Measurements from ENCODE around the gene MET.

MET gene

DNA sequence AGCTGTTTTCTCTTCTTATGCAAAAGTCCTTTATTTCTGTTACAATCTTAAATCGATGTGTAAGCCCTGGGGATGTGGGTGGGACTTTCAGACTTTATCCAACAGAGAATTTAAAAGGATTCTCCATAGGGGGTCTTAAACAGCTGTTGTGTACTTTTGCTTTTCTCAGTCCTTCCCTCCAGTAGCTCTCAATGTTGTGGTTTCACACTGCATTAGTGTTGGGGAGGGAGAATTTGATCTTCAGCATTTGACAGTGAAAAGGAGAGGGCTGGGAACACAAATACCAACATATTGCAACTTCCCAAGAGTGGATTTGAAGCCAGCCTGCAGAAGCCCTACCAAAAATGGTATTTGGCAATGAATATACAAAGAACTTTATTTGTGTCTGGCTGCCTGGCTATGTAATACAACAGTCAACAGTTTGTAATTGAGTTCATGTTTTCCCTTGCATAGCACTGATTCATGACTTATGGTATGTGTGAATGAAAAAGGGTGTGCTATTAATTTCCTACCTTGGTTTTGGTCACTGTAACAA, 110.2 kb downstream of the MET start:
- DNase-seq (ENCODE audit: low read depth in 1 of 2, low spot score in 1 of 2): no peak

DNA sequence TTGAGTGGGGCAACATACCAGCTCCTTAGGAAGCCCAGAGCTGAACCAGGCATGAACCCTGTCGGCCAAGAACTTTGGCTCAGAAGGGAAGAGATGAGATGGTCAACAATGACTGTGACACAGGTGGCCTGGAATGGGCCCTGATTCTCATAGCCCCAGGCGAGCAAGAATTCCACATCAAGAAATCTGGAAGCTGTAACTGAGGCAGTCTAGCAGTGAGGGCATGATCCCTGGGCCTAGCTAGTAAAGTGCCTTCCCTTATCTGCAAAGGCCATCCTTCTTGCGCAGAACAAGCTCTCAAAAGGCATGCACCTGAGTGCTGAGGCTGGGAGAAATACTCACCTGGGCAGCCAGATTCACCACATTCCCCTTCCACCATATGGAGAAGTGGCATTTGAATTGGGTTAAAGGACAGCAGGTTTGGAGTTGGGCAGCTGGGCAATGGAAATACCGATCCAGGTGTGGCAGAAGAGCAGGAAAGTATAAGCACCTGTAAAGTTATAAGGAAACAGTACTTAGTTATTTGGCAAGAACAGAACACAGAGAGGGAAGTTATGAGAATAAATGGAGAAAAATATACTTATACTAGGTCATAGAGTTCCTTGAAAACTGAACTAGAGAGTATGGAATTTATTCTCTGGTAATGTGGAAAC, 111.8 kb downstream of the MET start:
- no peak for DNase-seq (ENCODE audit: low read depth in 1 of 2, low spot score in 1 of 2)

DNA sequence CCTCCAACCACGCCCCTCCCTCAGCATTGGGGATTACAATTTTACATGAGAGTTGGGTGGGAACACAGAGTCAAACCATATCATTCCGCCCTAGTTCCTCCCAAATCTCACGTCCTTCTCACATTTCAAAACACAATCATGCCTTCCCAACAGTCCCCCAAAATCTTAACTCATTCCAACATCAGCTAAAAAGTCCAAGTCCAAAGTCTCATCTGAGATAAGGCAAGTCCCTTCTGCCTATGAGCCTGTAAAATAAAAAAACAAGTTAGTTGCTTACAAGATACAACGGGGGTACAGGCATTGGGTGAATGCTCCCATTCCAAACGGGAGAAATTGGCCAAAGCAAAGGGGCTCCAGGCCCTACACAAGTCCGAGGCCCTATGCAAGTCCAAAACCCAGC, 112.7 kb downstream of the MET start:
- no peak for DNase-seq (ENCODE audit: low read depth in 1 of 2, low spot score in 1 of 2)

DNA sequence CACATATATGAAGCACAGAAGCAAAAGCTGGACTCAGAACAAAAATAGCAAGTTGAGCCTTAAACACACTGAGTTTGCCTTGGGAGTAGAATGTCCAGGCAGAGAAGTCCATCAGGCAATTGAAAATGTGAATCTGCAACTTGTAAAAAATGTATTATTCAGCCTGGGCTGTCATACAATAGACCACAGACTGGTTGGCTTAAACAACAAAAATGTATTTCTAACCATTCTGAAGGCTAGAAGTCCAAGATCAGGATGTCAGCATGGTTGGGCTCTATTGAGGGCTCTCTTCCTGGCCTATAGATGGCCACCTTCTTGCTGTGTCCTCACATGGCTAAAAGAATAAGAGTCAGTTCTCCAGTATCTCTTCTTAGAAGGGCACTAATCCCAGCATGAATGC, 113.8 kb downstream of the MET start:
- no peak for DNase-seq (ENCODE audit: low read depth in 1 of 2, low spot score in 1 of 2)

DNA sequence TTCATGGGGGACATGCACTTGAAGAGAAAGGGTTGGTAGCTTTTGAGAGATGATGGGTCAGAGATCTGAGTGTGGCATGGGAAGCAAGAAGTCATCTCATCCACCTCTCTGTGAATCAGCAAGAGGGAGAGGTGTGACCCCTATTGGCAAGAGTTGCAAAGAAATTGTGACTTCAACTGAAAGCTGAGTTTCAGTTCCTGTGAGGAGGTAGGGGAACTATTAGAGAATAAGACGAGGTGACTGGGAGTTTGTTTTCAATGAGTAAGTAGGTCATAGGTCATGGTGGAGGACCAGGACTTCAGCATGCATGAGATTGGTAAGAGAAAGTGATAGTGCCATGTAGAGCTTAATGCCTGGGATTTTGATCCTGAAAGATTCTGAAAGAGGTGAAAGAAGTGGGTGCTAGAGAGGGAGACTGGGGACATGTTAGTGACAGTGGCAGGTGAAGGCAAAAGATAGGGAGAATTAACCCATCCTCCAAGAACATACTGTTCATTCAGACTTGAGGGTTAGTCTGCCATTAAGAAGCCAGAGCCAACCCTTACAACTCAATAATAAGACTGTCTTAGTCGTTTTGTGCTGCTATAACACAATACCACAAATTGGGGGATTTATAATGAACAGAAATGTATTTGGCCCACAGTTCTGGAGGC, 114.9 kb downstream of the MET start:
- DNase-seq (ENCODE audit: low read depth in 1 of 2, low spot score in 1 of 2): no peak

DNA sequence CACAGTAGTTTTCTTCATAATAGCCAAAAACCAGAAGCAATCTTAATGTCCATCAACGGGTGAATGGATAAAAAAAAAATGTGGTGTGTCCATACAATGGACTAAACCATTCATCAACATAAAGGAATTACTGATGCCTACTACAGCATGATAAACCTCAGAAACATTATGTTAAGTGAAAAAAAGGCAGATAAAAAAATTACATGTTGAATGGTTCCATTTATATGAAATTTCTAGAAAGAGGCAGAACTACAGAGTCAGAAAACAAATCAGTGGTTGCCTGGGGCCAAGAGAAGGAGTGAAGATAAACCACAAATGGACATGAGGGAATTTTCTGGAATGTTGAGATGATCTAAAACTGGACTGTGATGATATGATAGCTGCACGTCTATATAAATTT, 115.9 kb downstream of the MET start:
- no peak for DNase-seq (ENCODE audit: low read depth in 1 of 2, low spot score in 1 of 2)

DNA sequence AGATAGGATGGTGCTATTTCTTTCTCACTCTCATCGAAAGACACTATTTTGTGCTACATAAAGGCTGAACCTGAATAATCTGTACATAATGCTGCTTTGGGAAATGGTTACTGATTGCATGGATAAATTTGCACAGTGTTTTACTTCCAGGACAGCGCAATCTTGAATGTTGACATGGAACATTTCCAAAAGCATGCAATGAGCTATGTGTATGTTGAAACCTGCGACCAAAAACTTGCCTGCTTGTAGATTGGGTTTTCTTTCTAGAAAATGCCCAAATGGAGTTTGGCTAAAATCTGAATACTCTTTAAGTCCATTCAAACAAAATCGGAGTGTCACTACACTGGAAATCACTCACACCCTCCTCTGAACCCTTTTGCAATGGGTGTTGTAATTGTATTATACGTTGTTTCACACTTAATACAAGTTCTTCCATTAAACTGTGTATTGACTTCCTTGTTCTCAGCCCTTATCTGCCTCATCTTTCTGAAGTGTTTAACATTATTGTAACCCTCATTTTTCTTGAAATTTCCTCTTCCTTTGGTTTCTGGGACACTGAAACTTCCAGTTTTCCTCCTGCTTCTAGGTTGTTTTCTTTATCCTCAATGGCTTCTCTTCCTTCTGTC, 116.7 kb downstream of the MET start:
- no peak for DNase-seq (ENCODE audit: low read depth in 1 of 2, low spot score in 1 of 2)

DNA sequence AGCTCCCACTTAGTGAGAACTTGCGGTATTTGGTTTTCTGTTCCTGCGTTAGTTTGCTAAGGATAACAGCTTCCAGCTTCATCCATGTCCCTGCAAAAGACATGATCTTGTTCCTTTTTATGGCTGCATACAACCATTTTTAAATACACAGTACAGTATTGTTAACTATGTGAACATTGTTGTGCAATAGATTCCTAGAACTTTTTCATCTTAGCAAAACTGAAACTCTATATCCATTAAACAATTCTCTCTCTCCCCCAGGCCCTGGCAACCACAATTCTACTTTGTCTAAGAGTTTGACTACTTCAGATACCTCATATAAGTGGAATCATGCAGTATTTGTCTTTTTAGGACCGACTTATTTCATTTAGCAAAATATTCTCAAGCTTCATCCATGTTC, 118.0 kb downstream of the MET start:
- no peak for DNase-seq (ENCODE audit: low read depth in 1 of 2, low spot score in 1 of 2)

DNA sequence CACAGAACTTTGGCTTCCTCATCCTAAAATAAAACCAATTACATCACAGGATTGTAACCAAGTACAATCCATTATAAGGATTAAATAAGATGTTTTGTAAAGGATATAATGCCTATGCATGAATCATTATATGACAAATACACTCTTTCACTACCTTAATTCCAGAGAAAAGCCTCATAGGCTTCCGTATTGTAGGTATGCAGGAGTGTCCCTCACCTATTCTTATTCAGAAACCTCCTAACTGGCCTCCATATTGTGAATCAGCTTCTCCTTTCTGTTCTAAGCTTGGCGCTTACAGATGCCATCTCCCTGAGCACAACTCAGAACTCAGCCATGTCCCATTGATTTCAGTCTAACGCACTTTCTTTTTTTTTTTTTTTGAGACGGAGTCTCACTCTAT, 120.8 kb downstream of the MET start:
- no peak for DNase-seq (ENCODE audit: low read depth in 1 of 2, low spot score in 1 of 2)

DNA sequence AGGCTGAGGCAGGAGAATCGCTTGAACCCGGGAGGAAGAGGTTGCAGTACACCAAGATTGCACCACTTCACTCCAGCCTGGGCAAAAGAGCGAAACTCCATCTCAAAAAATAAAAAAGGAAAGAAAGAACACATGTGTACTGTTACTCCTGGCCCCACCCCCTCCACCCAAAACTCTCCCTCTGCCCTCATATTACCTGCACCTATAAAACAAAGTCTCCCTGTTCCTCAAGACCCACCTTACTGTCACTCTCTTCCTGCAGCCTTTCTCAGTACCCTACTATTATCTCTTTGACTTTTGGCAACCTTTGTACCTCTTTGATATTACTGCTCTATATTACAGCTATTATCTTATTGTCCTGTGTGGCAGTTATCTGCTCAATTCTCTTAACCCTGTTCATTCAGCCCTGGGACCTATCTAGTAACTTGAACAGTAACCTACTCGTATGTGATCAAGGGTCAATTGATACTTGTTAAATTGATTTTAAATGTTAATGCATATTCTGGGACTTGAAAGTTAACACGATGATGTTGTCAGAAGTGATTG, 121.9 kb downstream of the MET start:
- DNase-seq (ENCODE audit: low read depth in 1 of 2, low spot score in 1 of 2): no peak

DNA sequence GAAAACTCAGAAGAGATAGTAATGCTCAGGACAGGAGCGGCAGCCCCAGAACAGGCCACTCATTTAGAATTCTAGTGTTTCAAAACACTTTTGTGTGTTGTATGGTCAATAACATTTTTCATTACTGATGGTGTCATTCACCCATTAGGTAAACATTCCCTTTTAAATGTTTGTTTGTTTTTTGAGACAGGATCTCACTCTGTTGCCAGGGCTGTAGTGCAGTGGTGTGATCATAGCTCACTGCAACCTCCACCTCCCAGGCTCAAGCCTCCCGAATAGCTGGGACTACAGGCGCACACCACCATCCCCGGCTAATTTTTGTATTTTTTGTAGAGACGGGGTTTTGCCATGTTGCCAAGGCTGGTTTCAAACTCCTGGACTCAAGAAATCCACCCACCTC, 124.5 kb downstream of the MET start:
- DNase-seq (ENCODE audit: low read depth in 1 of 2, low spot score in 1 of 2): no peak

DNA sequence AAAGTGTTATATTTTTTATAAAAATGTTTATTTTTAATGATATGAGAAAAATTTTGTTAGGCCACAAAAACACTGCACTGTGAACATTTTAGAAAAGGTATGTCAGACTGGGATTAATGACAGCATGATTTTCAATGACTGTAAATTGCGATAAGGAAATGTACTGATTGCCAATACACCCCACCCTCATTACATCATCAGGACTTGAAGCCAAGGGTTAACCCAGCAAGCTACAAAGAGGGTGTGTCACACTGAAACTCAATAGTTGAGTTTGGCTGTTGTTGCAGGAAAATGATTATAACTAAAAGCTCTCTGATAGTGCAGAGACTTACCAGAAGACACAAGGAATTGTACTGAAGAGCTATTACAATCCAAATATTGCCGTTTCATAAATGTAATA, 125.6 kb downstream of the MET start:
- no peak for DNase-seq (ENCODE audit: low read depth in 1 of 2, low spot score in 1 of 2)

DNA sequence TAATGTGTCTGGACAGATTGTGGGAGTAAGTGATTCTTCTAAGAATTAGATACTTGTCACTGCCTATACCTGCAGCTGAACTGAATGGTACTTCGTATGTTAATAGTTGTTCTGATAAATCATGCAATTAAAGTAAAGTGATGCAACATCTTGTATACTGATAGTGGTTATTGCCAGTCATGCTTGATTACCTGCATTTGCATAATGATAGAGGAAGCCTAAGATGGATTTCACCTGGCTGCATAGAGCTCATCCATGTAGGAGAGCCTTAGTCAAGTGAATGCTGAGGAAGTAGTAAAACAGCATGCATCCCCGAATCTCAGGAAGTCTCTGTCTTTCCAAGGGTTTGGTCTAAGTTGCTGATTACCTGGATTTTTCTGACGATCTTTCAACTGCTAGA, 126.2 kb downstream of the MET start:
- DNase-seq (ENCODE audit: low read depth in 1 of 2, low spot score in 1 of 2): no peak

DNA sequence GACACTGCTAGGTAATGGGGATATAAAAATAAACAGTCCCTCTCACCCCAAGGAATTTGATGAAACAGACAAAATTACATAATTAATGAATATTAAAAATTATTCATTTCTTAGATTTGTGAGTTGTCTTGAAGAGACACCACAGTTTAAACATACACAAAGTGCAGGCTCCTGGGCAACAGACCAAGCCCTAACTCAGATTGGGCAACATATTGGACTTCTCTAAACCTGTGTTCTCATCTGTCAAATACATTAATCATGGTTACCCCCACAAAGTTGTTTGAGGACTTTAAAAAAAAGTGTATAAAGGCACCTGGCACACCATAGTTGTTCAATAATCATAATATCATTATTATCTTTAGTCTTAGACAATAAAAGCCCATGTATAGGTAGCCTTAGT, 127.9 kb downstream of the MET start:
- DNase-seq (ENCODE audit: low read depth in 1 of 2, low spot score in 1 of 2): no peak

DNA sequence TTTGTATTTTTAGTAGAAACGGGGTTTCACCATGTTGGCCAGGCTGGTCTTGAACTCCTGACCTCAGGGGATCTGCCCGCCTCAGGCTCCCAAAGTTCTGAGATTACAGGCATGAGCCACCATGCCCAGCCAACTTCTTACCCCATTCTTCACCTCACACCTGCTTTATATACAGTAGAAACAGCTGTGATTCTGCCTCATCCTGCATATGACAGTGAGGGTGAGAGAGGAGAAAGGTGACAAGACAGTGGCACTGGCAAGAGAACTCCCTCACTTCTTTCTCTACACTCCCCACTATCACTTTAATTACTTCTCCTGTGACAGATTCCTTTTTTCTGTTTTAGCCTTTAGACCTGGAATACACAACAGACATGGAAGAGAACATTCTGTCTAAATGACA, 128.6 kb downstream of the MET start:
- DNase-seq (ENCODE audit: low read depth in 1 of 2, low spot score in 1 of 2): no peak

DNA sequence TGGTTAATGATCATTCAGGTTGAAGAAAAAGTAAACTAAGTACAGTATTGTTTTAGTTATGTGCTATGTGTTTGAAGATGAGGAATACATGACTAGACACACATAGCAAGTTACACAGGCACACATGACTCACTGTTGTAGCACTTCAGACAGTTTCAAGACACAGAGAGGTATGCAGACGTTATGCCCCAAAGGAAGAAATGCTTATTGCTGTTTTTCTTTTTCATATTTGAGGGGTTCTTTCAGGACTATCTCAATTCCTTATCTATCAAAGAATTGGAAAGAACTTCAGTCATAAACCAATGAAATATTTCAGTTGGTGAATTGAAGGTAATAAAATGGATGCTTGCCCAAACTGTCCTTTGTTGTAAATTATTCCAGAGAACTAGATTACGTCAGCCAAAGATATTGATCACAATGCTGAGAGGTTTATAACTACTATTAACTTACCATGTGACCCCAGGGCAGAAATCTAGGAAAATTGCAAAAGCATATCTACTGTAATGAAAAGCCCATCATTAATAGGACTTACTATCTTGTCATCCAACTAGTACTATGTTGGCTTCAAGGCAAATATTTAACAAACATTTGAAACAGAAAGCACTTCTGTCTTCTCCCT, 129.2 kb downstream of the MET start:
- no peak for DNase-seq (ENCODE audit: low read depth in 1 of 2, low spot score in 1 of 2)

DNA sequence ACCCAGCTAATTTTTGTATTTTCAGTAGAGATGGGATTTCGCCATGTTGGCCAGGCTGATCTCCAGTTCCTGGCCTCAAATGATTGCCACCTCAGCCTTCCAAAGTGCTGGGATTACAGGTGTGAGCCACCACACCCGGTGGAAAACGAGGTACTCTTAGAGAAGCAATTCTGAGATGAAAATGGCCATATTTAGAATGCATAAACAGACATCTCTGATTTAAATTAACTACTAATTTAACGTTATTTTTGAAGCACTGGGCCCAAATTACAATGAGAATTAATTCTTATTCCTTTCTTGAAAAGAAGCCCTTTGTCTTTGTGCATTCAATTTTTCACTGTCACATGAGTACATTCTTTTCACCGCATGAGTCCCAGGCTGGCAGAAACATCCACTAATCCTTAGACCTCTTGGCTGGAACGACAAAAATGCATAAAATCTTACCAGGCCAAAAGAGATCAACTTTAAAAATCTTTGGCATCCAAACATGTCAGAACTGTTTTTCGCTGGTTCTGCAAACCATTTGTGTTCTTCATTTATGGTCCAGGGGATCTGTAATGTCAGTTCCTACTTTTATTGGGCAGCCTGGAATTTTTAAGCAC, 130.2 kb downstream of the MET start:
- DNase-seq (ENCODE audit: low read depth in 1 of 2, low spot score in 1 of 2): no peak

DNA sequence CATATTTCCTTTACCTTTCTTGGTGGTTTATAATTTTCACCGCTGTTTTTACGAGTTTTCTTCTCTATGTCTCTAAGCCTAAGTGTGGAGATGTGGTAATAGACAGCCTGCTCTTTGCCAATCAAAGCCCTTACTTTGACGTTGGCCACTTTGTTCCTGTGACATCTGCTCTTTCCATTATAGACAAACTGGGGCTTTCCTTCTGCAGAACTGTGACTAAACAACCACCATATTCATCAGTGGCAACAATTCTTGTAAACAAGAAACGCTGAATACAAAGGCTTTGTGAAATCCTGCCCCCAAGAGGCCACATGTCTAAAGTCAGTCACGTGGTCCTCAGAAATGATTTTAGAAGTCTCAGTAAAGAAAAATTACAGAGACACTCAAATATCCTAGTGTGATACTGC, 130.8 kb downstream of the MET start:
- peak in 1 of 2 donors; percentile 14 for DNase-seq (ENCODE audit: low read depth in 1 of 2, low spot score in 1 of 2)

DNA sequence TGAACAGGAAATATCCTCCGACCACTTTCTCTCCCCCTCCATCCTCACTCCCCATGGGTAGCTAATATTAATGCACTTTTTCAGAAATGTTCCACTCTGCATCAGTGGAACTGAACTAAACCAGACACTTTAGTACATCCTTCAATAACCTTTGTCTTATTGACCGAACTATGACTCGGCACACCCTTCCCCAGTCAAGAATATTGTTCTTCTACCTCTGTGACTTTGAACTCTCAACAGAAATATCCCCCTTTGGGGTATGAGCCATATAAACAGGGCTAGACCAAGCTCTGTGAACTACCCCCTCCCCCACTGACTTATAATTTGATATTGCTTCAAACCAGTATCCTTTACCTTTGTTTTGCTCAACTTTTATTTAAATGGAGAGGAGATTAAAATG, 132.5 kb downstream of the MET start:
- no peak for DNase-seq (ENCODE audit: low read depth in 1 of 2, low spot score in 1 of 2)

DNA sequence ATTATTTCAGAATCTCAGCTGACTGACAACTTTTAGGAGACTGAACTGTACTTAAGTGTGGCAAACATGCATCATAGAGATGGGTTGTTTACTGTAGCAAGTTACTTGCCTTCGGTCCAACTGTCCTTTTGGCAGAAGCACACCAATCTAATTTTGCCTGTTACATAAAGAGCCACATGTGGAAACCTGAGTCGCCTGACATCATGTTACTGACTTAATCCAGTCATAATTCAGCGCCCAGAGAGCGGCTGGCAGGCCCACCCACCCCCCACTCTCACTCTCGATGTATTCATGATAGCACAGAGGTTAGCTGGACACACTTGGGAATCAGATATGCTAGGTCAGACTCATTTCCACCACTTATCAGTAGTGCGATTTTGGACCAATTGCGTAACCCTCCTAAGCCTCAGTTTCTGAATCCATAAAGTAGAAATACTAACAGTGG, 133.1 kb downstream of the MET start:
- DNase-seq (ENCODE audit: low read depth in 1 of 2, low spot score in 1 of 2): no peak

Measured in activated CD4-positive, alpha-beta T cell treated with anti-CD3 and anti-CD28 coated beads, Interleukin-2, amount 50 U/mL, for 24 hours (primary cell).